ELF-1 (cell line): ENCODE measurements around the gene ARL15.

Experiments used
- DNase-seq: peaks from one replicate; pipeline ENCODE4 v3.0.0-alpha.2; 2016; ENCODE audit warnings: low read depth, low spot score

Gene ARL15

DNA sequence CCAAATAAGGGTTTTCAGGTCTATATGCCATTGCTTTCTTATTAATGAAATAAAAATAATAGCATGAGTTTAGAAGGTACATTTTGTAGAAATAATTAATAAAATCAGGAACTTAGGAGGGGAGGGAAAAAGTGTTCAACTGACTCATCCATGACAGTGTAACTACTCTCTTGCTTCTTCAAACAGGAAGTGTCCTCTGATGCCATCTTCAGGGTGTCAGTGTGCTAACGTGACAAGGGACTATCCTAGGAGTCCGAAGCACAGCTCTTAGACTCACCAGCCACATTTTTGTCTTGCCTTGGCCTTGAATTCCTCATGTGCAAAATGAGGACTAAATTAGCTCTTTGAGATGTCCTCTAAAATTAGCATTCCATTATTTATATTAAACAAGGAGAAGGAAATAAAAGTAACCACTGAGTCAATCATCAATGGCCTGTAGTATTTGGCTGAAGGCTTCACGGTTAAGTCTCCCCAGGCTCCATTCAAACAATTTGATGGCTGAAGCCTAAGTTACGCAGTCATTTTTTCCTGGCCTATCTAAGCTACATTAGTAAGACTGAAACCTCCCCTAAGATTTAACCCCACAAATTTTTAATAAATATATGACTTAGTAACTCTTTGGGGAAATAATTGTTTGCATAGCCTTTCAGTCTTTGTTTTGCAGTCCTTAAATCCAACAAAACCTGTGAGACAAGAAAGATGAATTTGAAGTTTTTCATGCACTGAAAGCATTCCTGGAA is 151.1 kb downstream of the ARL15 start:
- peak; percentile 5 for DNase-seq

GRCh38 chr5:54156577-54156976 is 153.8 kb downstream of the ARL15 start:
- no peak for DNase-seq

DNA sequence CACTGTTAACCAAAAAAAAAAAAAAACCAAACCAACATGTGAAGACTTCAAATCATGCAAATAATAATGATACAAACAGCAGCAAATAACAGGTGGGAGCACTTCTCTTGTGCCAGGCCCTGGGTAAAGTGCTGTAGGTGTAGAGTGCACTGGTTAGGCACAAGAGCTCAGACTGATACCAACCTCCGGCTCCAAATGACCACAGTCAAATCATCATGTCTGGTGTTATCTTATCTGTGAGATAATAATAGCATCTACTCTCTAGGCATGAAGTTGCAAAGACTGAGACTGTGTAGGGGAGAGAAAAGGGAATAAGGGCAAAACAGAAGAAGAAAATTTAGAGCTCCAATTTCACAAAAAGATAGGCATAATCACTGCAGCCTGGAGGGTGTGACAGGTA is 159.5 kb downstream of the ARL15 start:
- no peak for DNase-seq

DNA sequence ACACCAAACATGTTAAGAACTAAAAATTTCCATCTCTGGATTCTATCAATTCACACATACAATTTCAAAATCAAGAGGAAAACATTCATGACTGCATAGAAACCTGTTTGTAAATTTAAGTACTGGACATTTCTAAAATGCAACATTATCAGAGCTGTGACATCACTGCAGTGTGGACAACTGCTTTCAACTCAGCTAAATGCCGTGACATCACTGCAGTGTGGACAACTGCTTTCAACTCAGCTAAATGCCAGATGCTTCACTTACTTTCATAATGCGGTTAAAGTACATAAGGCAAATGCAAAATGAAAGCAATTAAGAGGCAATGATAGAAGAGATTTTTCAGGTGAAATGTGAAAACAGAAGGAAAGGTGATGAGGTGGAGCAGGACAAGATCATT is 161.5 kb downstream of the ARL15 start:
- DNase-seq: no peak

GRCh38 chr5:54148067-54148845 is 162.1 kb downstream of the ARL15 start:
- DNase-seq: no peak

DNA sequence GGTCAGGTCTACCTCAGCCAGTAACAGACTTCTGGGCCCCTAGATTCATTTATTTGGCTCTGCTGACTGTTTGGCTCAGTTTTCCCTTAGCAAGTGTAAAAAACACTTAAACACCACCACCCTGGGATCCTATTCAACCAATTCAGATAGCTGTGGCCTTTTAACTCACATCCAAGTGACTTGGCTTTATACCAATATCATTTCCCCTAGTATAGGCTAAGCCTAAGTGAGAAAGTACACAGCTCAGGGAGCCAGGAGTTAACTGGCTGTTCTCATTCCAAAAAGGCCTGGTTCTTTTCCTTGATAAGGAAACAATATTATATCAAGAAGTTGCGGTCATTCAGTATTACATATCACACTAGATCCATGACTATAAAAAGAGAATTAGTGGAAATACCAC is 163.5 kb downstream of the ARL15 start:
- no peak for DNase-seq

DNA sequence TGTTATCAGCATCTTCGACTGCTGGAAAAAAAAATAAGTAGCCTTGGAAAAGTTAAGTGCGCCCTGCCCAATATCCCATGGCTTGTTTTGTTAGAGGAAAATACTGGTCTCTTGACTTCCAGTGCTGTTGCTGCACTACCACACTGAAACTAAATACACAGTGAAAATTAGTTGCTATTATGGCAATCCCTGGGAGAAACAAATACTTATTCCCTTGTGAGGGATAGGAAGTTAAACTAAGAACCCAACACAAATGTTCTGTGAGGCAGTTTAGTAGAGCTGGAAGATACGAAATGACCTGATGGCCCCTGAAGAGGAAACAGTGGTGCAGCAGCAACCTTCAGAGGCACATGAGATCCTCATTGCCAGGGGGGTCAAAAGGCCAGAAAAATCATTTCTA is 164.0 kb downstream of the ARL15 start:
- DNase-seq: no peak

DNA sequence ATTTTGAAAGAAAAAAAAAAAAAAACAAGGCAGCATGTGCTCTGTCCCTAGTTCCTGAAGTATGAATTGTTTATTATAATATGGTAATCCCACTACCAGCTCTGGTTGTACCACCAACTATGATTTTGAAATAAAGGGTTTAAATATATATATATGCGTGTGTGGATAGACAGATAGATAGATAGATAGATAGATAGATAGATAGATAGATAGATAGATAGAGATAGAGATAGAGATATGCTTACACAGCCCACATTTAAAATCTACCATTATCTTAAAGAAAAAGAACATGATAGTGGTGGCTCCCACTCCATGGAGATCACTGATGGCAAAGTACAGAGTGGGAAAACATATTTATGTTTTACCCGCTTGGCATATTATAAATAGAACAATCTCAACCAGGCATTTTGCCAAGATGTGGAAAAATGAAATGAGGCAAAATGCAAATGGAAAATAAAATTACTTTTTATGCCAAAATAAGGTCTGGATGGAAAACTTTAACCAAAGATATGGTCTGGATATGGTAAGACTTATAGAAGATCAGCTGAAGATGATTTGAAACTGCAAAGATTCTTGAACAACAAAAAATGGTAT is 170.0 kb downstream of the ARL15 start:
- DNase-seq: no peak

DNA sequence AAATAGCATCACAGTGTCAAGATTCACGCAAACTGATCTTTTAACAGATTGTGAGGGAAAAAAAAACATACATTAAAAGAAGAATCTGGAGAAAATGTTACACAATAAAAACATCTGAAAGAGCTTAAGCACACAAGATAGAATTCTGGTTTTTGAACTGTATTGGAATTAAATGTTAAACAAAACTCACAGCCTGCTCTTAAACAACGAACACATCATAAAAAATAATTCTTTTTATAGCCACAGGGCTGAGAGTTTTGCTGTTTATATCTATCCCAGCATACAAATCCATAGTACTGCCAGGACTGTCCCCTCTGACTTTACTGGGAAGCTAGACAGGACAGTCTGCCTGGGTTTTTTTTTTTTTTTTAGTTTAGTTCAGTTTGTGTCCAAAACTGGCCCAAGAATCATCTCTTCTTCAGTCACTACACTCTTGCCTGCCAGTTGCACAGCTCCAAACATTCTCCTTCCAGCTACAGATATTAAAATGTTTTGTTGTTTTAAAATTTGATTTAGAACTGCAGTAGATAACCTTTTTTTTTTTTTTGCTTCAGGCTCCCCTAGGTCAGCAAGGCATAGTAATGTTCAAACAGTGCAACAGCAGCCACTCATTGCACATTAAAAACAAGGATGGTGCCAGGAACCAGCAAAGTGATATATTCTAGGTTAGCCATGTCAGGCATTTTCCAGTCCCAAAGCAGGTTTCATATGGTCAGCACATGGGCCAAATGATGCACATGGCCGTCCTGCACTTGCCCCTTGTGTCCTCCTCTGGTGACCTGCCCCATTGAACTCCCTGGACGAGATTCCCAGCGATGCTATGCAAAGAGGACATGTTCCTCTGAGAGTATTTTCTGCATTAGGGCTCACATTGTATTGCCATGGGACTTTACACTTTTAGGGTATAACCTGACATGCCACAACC is 173.6 kb downstream of the ARL15 start:
- DNase-seq: no peak

DNA sequence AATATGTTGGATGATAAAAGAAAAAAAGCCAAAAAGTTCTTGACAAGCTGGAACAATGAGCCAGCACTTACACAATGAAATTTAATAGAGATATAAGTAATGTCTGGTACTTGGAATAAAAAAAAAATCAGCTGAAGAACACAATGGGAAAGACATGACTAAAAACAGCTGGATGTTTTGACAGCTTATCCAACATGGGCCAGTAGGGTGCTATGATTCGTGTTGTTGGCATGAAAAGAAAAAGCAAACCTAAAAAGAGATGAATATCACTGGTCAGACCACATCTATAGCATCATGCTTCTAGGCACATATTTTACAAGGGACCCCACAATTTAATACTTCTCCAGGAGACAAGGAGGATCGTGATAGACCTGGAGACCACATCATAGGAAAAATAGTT is 175.3 kb downstream of the ARL15 start:
- DNase-seq: no peak

- no peak for DNase-seq
These were observed 176.5 kb downstream of the ARL15 start for GRCh38 chr5:54133917-54134316.

DNA sequence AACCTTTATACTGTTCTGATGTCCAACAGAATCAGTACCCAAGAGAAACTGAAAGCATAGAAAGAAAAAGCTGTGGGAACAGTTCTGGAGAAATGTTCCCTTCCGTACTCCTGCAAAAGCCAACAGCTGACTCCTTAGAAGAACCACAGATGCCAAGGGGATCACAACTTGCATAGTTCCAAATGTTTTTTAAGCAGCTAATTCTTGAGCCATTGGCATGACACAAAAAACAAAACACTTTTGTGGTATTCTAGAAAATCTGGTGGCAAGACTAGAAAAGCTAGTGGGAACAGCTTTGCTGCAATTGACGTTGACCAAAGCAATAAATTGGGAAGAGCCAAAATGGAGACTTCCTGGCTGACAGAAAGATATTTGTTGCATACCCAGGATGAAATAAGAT is 189.9 kb downstream of the ARL15 start:
- DNase-seq: no peak

GRCh38 chr5:54117957-54118356 is 192.4 kb downstream of the ARL15 start:
- no peak for DNase-seq

GRCh38 chr5:54115735-54116403 is 194.5 kb downstream of the ARL15 start:
- DNase-seq: no peak

DNA sequence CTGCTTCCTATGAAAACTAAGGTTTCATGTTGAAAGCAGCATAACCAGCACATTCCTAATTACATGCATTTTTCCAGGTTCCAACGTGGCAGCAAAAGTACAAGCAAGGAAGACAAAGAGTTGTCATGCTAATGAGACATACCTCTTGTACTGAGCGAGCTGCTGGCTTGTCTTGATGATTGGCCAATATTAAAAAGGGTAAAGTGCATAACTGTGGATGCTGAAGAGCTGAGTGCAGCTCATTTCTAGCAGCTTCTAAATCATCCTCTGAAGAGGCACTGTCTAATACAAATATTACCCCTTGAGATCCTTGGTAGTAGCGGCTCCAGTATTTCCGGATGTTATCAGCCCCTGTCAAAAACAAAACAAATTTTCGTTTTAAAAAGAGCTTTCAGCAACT is 197.3 kb downstream of the ARL15 start:
- DNase-seq: no peak

DNA sequence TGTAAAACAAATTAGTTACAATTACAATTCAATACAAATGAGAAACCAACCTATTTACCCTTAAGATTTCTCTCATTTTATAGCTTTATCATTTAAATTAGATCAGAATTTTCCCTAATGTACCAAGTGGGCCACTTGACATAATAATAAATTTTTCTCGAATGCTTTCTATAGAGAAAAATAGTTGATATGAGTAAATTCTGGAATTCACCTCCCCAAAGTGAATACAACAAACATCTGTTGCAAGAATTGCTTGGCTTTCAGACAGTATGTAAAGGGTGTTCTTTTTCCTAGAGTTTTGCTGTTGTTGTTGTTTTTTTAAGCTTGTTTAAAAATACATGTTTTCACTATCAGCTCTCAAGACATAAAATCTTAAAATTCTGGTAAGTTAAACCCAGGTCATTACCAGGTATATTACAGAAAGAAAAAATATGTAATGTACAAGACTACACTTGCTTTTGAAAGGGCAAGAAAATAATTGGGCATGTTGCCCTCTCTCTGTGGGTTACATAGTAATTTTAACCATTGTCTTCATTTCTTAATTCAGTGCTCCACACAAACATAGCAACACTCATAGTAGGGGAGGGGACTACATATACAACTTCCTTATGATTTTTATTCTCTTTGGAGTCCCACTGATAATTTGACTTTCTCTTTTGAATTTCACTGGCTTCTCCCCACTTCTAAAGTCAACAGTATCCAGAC is 200.6 kb downstream of the ARL15 start:
- DNase-seq: no peak

- no peak for DNase-seq
These were observed 202.2 kb downstream of the ARL15 start for GRCh38 chr5:54108136-54108535.

- no peak for DNase-seq
These were observed 206.5 kb downstream of the ARL15 start for GRCh38 chr5:54103871-54104270.

- no peak for DNase-seq
These were observed 212.1 kb downstream of the ARL15 start for GRCh38 chr5:54098267-54098666.

DNA sequence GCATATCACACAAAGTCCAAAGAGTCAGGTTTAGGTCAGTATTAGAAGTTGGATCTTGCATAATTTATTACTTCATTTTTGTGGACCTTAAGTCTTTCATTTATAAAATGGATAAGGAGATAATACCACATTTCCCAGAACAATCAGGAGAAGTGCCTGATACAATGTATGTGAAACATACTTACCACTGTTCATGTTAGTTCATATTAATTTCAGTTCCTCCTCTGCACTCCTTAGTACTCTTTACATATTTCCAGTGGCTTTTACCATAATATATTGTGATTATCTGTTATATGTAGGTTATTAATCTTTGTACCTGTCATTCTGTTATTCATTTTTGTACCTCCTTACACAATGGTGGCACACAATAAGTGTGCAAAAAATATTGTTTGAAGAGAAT is 214.4 kb downstream of the ARL15 start:
- DNase-seq: no peak

DNA sequence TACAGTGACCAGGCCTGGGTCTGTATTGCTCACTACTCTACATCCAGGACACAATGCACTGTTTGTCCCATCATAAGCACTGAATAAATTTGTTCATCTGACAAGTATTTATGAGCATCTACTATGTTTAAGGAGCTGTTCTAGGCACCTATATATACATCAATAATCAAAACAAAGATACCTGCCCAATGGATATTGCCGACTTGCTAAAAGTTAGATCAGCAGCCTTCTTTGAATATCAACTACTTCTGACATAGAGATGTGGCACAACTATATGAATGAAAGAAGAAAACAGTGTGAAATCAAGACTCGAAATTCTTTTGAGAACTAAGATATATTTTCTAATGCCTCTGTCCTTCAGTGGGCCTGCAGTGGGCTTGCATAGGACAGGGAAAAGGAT is 215.7 kb downstream of the ARL15 start:
- no peak for DNase-seq
